HepG2 (cell line): ENCODE measurements around the gene CAPN2. TPM values are rescaled to one million over a fixed set of nuclear protein-coding genes. Genes with fewer than 3 reads are reported as not detected.

Experiments
- ATAC-seq: fragments of 200-7000 bp; cut with Tn5 transposase; 3 replicates; pipeline ENCODE4 v1.9.1; 2020; ENCODE audit warnings: mild to moderate bottlenecking, moderate library complexity
- BruUV-seq: library from RNA; stranded (reverse); fragments of 400-500 nt; replicated peaks from 2 replicates; lab custom pipeline; 2021; lab: Mats Ljungman, UMichigan
- CTCF ChIA-PET: fragments of 300-600 bp; formaldehyde crosslinking; extraction: SDS; loops from one replicate; lab custom pipeline; 2021; ENCODE audit warnings: low total read pairs, inconsistent platforms, low intra/inter-chr PET ratio; lab: Yijun Ruan, JAX
- POLR2A ChIA-PET: fragments of 350-600 bp; sonication (Branson Sonifier 250); formaldehyde crosslinking; loops from one replicate; lab custom pipeline; 2020; ENCODE audit warnings: antibody characterized with exemption, inconsistent platforms; lab: Yijun Ruan, JAX
- DNase-seq: peaks from one replicate; pipeline ENCODE4 v3.0.0-alpha.2; 2015; ENCODE audit warnings: low spot score
- FAIRE-seq: peaks from 3 replicates; lab custom pipeline; 2011; peaks lifted over from hg19 to GRCh38; lab: Jason Lieb, UNC
- H2AFZ ChIP-seq: one replicate; pipeline ENCODE4 v1.6.1; 2011; ENCODE audit warnings: low read length, inconsistent platforms
- H3K27ac ChIP-seq: fragments of 300-600 bp; 3 replicates; pipeline ENCODE4 v1.8.0; 2011; ENCODE audit warnings: mixed run types, mild to moderate bottlenecking, mixed read lengths, low read length, inconsistent platforms; ENCODE audit not compliant: insufficient read depth; ENCODE audit errors: extremely low read length
- H3K27me3 ChIP-seq, 2 experiments: fragments of 200-600 bp in 1 of 2; 2 replicates in 1 of 2; 3 replicates in 1 of 2; pipeline versions ENCODE4 v1.6.0 to v1.8.0; 2011; ENCODE audit warnings: low read length in 2 of 2, mild to moderate bottlenecking in 2 of 2, moderate library complexity in 2 of 2, inconsistent platforms in 1 of 2; ENCODE audit not compliant: insufficient read depth in 2 of 2, control insufficient read depth in 1 of 2
- H3K36me3 ChIP-seq, 2 experiments: fragments of 200-600 bp in 1 of 2; replicated peaks in 1 of 2; 2 replicates in 1 of 2; 3 replicates in 1 of 2; pipeline versions ENCODE4 v1.5.1 to v1.8.0; 2011; ENCODE audit warnings: low read length in 2 of 2, inconsistent platforms in 1 of 2; ENCODE audit not compliant: insufficient read depth in 2 of 2, control insufficient read depth in 1 of 2
- H3K4me1 ChIP-seq: 2 replicates; pipeline ENCODE4 v1.5.1; 2012; ENCODE audit warnings: low read length, inconsistent platforms; ENCODE audit not compliant: insufficient read depth
- H3K4me2 ChIP-seq: 2 replicates; pipeline ENCODE4 v1.6.0; 2011; ENCODE audit warnings: low read depth, low read length, inconsistent platforms
- H3K4me3 ChIP-seq, 3 experiments: fragments of 200-600 bp in 1 of 3; sonication (generic), shearing (Covaris generic) in 1 of 3; replicated peaks in 1 of 3; 2 replicates each; pipeline ENCODE4 v1.5.1; 2011 to 2016; ENCODE audit warnings: low read length in 3 of 3, inconsistent platforms in 2 of 3, low read depth in 2 of 3, mild to moderate bottlenecking in 2 of 3, control low read depth in 1 of 3, mixed read lengths in 1 of 3; ENCODE audit not compliant: insufficient read depth in 1 of 3
- H3K79me2 ChIP-seq: one replicate; pipeline ENCODE4 v1.6.1; 2011; ENCODE audit warnings: low read length, inconsistent platforms; ENCODE audit not compliant: insufficient read depth
- H3K9ac ChIP-seq: 2 replicates; pipeline ENCODE4 v1.6.0; 2011; ENCODE audit warnings: mild to moderate bottlenecking, low read depth, low read length, inconsistent platforms; ENCODE audit not compliant: insufficient read depth
- H3K9me3 ChIP-seq: 2 replicates; pipeline ENCODE4 v1.5.1; 2012; ENCODE audit warnings: mild to moderate bottlenecking, low read length
- H4K20me1 ChIP-seq: 2 replicates; pipeline ENCODE4 v1.6.0; 2011; ENCODE audit warnings: inconsistent platforms, mild to moderate bottlenecking, low read length, moderate library complexity; ENCODE audit not compliant: insufficient read depth
- CREB3 ChIP-seq: sonication (generic); formaldehyde crosslinking; IDR thresholded peaks from 2 replicates; pipeline ENCODE4 v1.5.0; 2020; ENCODE audit warnings: missing genetic modification reagents
- PBX3 ChIP-seq: sonication (generic); formaldehyde crosslinking; IDR thresholded peaks from 2 replicates; pipeline ENCODE4 v1.8.1; 2023; ENCODE audit warnings: missing genetic modification reagents, inconsistent platforms, borderline replicate concordance
- RBM39 ChIP-seq: fragments of 200-400 bp; formaldehyde crosslinking; IDR thresholded peaks from one replicate; pipeline ENCODE4 v1.6.1; 2018; ENCODE audit warnings: antibody characterized with exemption, mild to moderate bottlenecking, low read depth, low read length; ENCODE audit not compliant: poor library complexity, severe bottlenecking
- ZBTB37 ChIP-seq: sonication (generic); formaldehyde crosslinking; IDR thresholded peaks from 2 replicates; pipeline ENCODE4 v1.4.0; 2020; ENCODE audit warnings: mild to moderate bottlenecking, missing genetic modification reagents
- ZNF563 ChIP-seq: sonication (generic); formaldehyde crosslinking; IDR thresholded peaks from 2 replicates; pipeline ENCODE4 v1.8.0; 2022; ENCODE audit warnings: mild to moderate bottlenecking, moderate library complexity, missing genetic modification reagents
- WGBS: methylation state at CpG from one replicate; pipeline ENCODE4 v1.1.6; 2017; ENCODE audit warnings: low lambda C conversion rate; 5-methylcytosine and 5-hydroxymethylcytosine counted together
- in situ Hi-C: cut with HindIII; loops from 2 replicates; pipeline ENCODE4 v1.10.0; 2017; ENCODE audit warnings: low pct_unique_long_range_greater_than_20kb; ENCODE audit not compliant: extremely low pct_ligation_motif_present
- intact Hi-C: fragments of 100-400 bp; cut with micrococcal nuclease; formaldehyde crosslinking; loops from one replicate; pipeline ENCODE4 v1.10.0; 2022; ENCODE audit not compliant: unreplicated experiment
- polyA plus RNA-seq, 8 experiments: library from polyadenylated mRNA; depleted of rRNA in 3 of 8; stranded (reverse) in 7 of 8; unstranded in 1 of 8; fragments of >200 nt; fragmentation: Illumina TruSeq in 4 of 8; extraction: Trizol in 4 of 8; gene quantifications; 2 replicates each; pipeline versions ENCODE4 v1.2.1 to v1.2.3, GENCODE V29; 2011 to 2016; ENCODE audit warnings: low read depth in 4 of 8, missing spikeins in 1 of 8, mixed read lengths in 1 of 8; ENCODE audit not compliant: insufficient read depth in 1 of 8
- total RNA-seq, 5 experiments: library from RNA; depleted of rRNA; stranded (reverse); fragments of >200 nt; fragmentation: Illumina TruSeq; extraction: Trizol; gene quantifications; 2 replicates each; pipeline ENCODE4 v1.2.3, GENCODE V29; 2016; ENCODE audit warnings: low read depth in 1 of 5

Gene CAPN2
- total and polyA plus RNA-seq, 2 of the 13 experiments (the other 11 are each of a cell fraction or from before 2014, with no cell fraction given): 6.2 to 7.4 TPM

- TF ChIP-seq PBX3 (CRISPR knock-in tag): no peak
Measured at GRCh38 chr1:223691121-223691520, 21.2 kb upstream of the CAPN2 start (continued).

- Histone ChIP-seq H3K4me2 (no peak overlapping the region), H3K4me1 (no peaks in the 10 kb centered on the region), H3K9me3 (no peaks in the 10 kb centered on the region), H3K27ac (no peak overlapping the region), H2AFZ (no peak overlapping the region), H3K27me3 (peaks cover 0 to 8% of the 10 kb centered on the region in 2 experiments; a peak in 2 of 5 replicates), H3K4me3 (no peak overlapping the region), H3K36me3 (no peaks in the 10 kb centered on the region), H4K20me1 (no peaks in the 10 kb centered on the region), H3K79me2 (no peaks in the 10 kb centered on the region), H3K9ac (no peak overlapping the region)
- CTCF ChIA-PET: interaction anchor here (1.7 kb wide), 1 partner anchor 54 kb away, joined by 11 read pairs; no protein-coding TSS in a partner anchor
- ATAC-seq (no peak), DNase-seq (no peak), FAIRE-seq (no peak)
- no TSS peak for BruUV-seq
- in situ Hi-C loops: loop anchor here (5.0 kb wide), 2 partner anchors 57 to 357 kb away; no protein-coding TSS in a partner anchor
- WGBS: 0% methylated on average over 6 of the region's 8 CpGs
- intact Hi-C loops: no loop called here
- TF ChIP-seq CREB3 (CRISPR knock-in tag) (no peak), ZBTB37 (CRISPR knock-in tag) (no peak), ZNF563 (no peak), RBM39 (no peak)
- POLR2A ChIA-PET: no interaction called here
Measured at GRCh38 chr1:223695014-223695548, 17.3 kb upstream of the CAPN2 start.
